ENCODE measurements around the gene GRPR. TPM values are rescaled to one million over a fixed set of nuclear protein-coding genes. Genes with fewer than 3 reads are reported as not detected.

Gene GRPR
- total RNA-seq, 1 donor from 2014 or later = 3.0 TPM

GRCh38 chrX:16185725-16186136, 62.4 kb downstream of the GRPR start:
- H3K27me3 Mint-ChIP-seq (ENCODE audit: low read depth, unreplicated experiment) = no peaks in the 10 kb centered on the region
- peaks cover 20% of the 10 kb centered on the region for H3K4me1 Mint-ChIP-seq (ENCODE audit: low read depth, unreplicated experiment)
- Histone ChIP-seq H3K9ac (ENCODE audit: low read length) (peak overlapping the region; percentile 60), H3K9me3 (ENCODE audit: insufficient read depth, low read depth, low read length) (no peaks in the 10 kb centered on the region), H3K4me3 (ENCODE audit: insufficient read depth, low read depth, low read length) (no peak overlapping the region), H3K27me3 (ENCODE audit: insufficient read depth, low read length) (no peaks in the 10 kb centered on the region), H2AFZ (ENCODE audit: low read depth, low read length) (peak overlapping the region; percentile 51), H3K36me3 (ENCODE audit: insufficient read depth, low read length) (no peaks in the 10 kb centered on the region), H3K79me2 (ENCODE audit: insufficient read depth, low read length) (no peaks in the 10 kb centered on the region), H3K4me2 (ENCODE audit: low read length) (peak overlapping the region; percentile 71), H3K27ac (ENCODE audit: low read depth, low read length) (peak overlapping the region; percentile 73), H3K4me1 (ENCODE audit: insufficient read depth, low read length) (peaks cover 20% of the 10 kb centered on the region), H4K20me1 (ENCODE audit: insufficient read depth, low read length) (no peaks in the 10 kb centered on the region)
- peak overlapping the region; percentile 96 for H3K27ac Mint-ChIP-seq (ENCODE audit: unreplicated experiment)
- FAIRE-seq (peak; percentile 100), DNase-seq (ENCODE audit: low read depth) (peak; percentile 88)
- H3K4me3 Mint-ChIP-seq (ENCODE audit: unreplicated experiment) = no peak overlapping the region
- H3K36me3 Mint-ChIP-seq (ENCODE audit: low read depth, unreplicated experiment) = no peaks in the 10 kb centered on the region
- H3K9me3 Mint-ChIP-seq (ENCODE audit: unreplicated experiment) = peaks cover 4% of the 10 kb centered on the region
- TF ChIP-seq CTCF (IDR thresholded peaks at IDR 0.05; ENCODE audit: insufficient read depth, low read depth, low read length) (no peak), EZH2 (IDR thresholded peaks at IDR 0.05; ENCODE audit: insufficient read depth, low read length) (no peak)

GRCh38 chrX:16186380-16187007, 63.1 kb downstream of the GRPR start:
- peak overlapping the region; percentile 66 for H3K27ac Mint-ChIP-seq (ENCODE audit: unreplicated experiment)
- no peaks in the 10 kb centered on the region for H3K27me3 Mint-ChIP-seq (ENCODE audit: low read depth, unreplicated experiment)
- Histone ChIP-seq H3K79me2 (ENCODE audit: insufficient read depth, low read length) (no peaks in the 10 kb centered on the region), H3K36me3 (ENCODE audit: insufficient read depth, low read length) (no peaks in the 10 kb centered on the region), H4K20me1 (ENCODE audit: insufficient read depth, low read length) (no peaks in the 10 kb centered on the region), H3K27me3 (ENCODE audit: insufficient read depth, low read length) (no peaks in the 10 kb centered on the region), H3K9ac (ENCODE audit: low read length) (peak overlapping the region; percentile 47), H3K4me3 (ENCODE audit: insufficient read depth, low read depth, low read length) (no peak overlapping the region), H2AFZ (ENCODE audit: low read depth, low read length) (no peak overlapping the region), H3K27ac (ENCODE audit: low read depth, low read length) (peak overlapping the region; percentile 73), H3K4me1 (ENCODE audit: insufficient read depth, low read length) (peaks cover 20% of the 10 kb centered on the region), H3K9me3 (ENCODE audit: insufficient read depth, low read depth, low read length) (no peaks in the 10 kb centered on the region), H3K4me2 (ENCODE audit: low read length) (peak overlapping the region; percentile 71)
- TF ChIP-seq CTCF (IDR thresholded peaks at IDR 0.05; ENCODE audit: insufficient read depth, low read depth, low read length) = no peak
- H3K9me3 Mint-ChIP-seq (ENCODE audit: unreplicated experiment) = peaks cover 4% of the 10 kb centered on the region
- H3K4me1 Mint-ChIP-seq (ENCODE audit: low read depth, unreplicated experiment) = peaks cover 18% of the 10 kb centered on the region
- no peak for DNase-seq (ENCODE audit: low read depth)
- no peak overlapping the region for H3K4me3 Mint-ChIP-seq (ENCODE audit: unreplicated experiment)
- no peaks in the 10 kb centered on the region for H3K36me3 Mint-ChIP-seq (ENCODE audit: low read depth, unreplicated experiment)
- peak; percentile 98 for FAIRE-seq

GRCh38 chrX:16187024-16187760, 63.8 kb downstream of the GRPR start:
- Histone ChIP-seq H3K36me3 (ENCODE audit: insufficient read depth, low read length) (no peaks in the 10 kb centered on the region), H3K79me2 (ENCODE audit: insufficient read depth, low read length) (no peaks in the 10 kb centered on the region), H3K27ac (ENCODE audit: low read depth, low read length) (no peak overlapping the region), H4K20me1 (ENCODE audit: insufficient read depth, low read length) (no peaks in the 10 kb centered on the region), H3K27me3 (ENCODE audit: insufficient read depth, low read length) (no peaks in the 10 kb centered on the region), H3K4me1 (ENCODE audit: insufficient read depth, low read length) (peaks cover 20% of the 10 kb centered on the region), H3K9me3 (ENCODE audit: insufficient read depth, low read depth, low read length) (no peaks in the 10 kb centered on the region), H3K9ac (ENCODE audit: low read length) (no peak overlapping the region), H3K4me3 (ENCODE audit: insufficient read depth, low read depth, low read length) (no peak overlapping the region), H3K4me2 (ENCODE audit: low read length) (no peak overlapping the region), H2AFZ (ENCODE audit: low read depth, low read length) (no peak overlapping the region)
- no peaks in the 10 kb centered on the region for H3K27me3 Mint-ChIP-seq (ENCODE audit: low read depth, unreplicated experiment)
- H3K4me1 Mint-ChIP-seq (ENCODE audit: low read depth, unreplicated experiment) = peaks cover 18% of the 10 kb centered on the region
- H3K27ac Mint-ChIP-seq (ENCODE audit: unreplicated experiment) = no peak overlapping the region
- no peaks in the 10 kb centered on the region for H3K36me3 Mint-ChIP-seq (ENCODE audit: low read depth, unreplicated experiment)
- H3K4me3 Mint-ChIP-seq (ENCODE audit: unreplicated experiment) = no peak overlapping the region
- TF ChIP-seq CTCF (IDR thresholded peaks at IDR 0.05; ENCODE audit: insufficient read depth, low read depth, low read length) (no peak), EZH2 (IDR thresholded peaks at IDR 0.05; ENCODE audit: insufficient read depth, low read length) (no peak)
- DNase-seq (ENCODE audit: low read depth) (no peak), FAIRE-seq (peak; percentile 95)
- peaks cover 4% of the 10 kb centered on the region for H3K9me3 Mint-ChIP-seq (ENCODE audit: unreplicated experiment)
